Prostate gland (tissue), 2 donors: ENCODE measurements around the gene SHROOM3.

ENCODE experiments used
- POLR2A ChIP-seq: fragments of 450-650 bp; IDR thresholded peaks from one replicate; pipeline ENCODE4 v1.6.1; 2016; ENCODE audit warnings: antibody characterized with exemption, mild to moderate bottlenecking
- POLR2AphosphoS5 ChIP-seq: sonication (generic); formaldehyde crosslinking; IDR thresholded peaks from one replicate; pipeline ENCODE4 v1.6.1; 2017; ENCODE audit warnings: antibody characterized with exemption
- TF ChIP-seq, protein P1 (sequence below), 4 experiments: fragments of 200-600 bp in 2 of 4; fragments of 450-650 bp in 2 of 4; sonication (generic) in 2 of 4; IDR thresholded peaks; 1 replicate in 3 of 4; 2 replicates in 1 of 4; pipeline ENCODE4 v1.5.1; 2016 to 2019; ENCODE audit warnings: antibody characterized with exemption in 4 of 4, mild to moderate bottlenecking in 2 of 4, moderate library complexity in 2 of 4

DNA sequence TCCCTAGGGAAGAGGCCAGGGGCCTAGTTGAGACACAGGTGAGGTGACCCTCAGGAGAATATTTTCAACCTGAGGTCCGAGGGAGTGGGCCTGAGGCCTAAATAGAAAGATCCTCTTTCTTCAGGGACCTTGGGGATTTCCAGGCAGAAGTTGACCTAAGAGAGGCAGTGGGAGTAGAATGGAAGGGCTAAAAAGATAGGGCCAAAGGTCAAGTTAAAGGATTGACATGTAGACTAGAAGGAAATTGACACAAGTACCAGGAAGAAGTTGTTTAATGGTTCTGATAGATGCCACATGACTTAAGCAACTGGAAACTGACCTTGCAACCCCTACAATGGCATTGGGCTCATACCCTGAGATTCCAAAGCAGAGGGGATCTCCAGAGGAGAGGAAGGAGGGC lies 76.9 kb downstream of the SHROOM3 start:
- TF ChIP-seq, protein P1, sequence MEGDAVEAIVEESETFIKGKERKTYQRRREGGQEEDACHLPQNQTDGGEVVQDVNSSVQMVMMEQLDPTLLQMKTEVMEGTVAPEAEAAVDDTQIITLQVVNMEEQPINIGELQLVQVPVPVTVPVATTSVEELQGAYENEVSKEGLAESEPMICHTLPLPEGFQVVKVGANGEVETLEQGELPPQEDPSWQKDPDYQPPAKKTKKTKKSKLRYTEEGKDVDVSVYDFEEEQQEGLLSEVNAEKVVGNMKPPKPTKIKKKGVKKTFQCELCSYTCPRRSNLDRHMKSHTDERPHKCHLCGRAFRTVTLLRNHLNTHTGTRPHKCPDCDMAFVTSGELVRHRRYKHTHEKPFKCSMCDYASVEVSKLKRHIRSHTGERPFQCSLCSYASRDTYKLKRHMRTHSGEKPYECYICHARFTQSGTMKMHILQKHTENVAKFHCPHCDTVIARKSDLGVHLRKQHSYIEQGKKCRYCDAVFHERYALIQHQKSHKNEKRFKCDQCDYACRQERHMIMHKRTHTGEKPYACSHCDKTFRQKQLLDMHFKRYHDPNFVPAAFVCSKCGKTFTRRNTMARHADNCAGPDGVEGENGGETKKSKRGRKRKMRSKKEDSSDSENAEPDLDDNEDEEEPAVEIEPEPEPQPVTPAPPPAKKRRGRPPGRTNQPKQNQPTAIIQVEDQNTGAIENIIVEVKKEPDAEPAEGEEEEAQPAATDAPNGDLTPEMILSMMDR (IDR thresholded peaks at IDR 0.05) = no peak
- TF ChIP-seq POLR2A (no peak), POLR2AphosphoS5 (no peak)
